Colonic mucosa (tissue), 4 donors: ENCODE results near the gene ASTL. TPM values are rescaled to one million over a fixed set of nuclear protein-coding genes. Genes with fewer than 3 reads are reported as not detected.

ENCODE experiments used
- DNase-seq: peaks from one replicate; pipeline ENCODE4 v3.0.0-alpha.2; 2020
- H3K27ac ChIP-seq: fragments of 200-600 bp; one replicate; pipeline ENCODE4 v1.8.0; 2021
- H3K27me3 ChIP-seq: fragments of 200-600 bp; one replicate; pipeline ENCODE4 v1.8.0; 2021
- H3K36me3 ChIP-seq: fragments of 200-600 bp; one replicate; pipeline ENCODE4 v1.8.0; 2021
- H3K4me1 ChIP-seq: fragments of 200-600 bp; one replicate; pipeline ENCODE4 v1.8.0; 2021; ENCODE audit warnings: mild to moderate bottlenecking
- H3K4me3 ChIP-seq: fragments of 200-600 bp; one replicate; pipeline ENCODE4 v1.8.0; 2021
- H3K9ac ChIP-seq, 2 donors: one replicate each; pipeline ENCODE4 v1.7.0; 2013; ENCODE audit warnings: control low read depth in 2 of 2, low read depth in 2 of 2, low read length in 2 of 2
- H3K9me3 ChIP-seq: fragments of 200-600 bp; one replicate; pipeline ENCODE4 v1.8.0; 2021
- CTCF ChIP-seq: fragments of 200-600 bp; IDR thresholded peaks from one replicate; pipeline ENCODE4 v1.8.0; 2022; ENCODE audit warnings: antibody characterized with exemption, mild to moderate bottlenecking
- intact Hi-C: fragments of 100-400 bp; cut with DNase I; formaldehyde crosslinking; loops from one replicate; pipeline ENCODE4 v1.14.1; 2022
- total RNA-seq, 2 donors: library from RNA; stranded (reverse); fragmentation: NEBNext Ultra II Directional in 1 of 2; extraction: Animal tissue kit (Norgen Biotek cat#: 25700) in 1 of 2; gene quantifications; one replicate each; pipeline ENCODE4 v1.2.1, GENCODE V29; 2021
- donor health status: healthy.
- donor health status: DM: no; HTN: no; CAD: no.
- donor health status: DM: no; HTN: no; CAD: no.

The ASTL gene
- total RNA-seq, 2 donors from 2014 or later = 0.82 TPM; not detected in 1

DNA sequence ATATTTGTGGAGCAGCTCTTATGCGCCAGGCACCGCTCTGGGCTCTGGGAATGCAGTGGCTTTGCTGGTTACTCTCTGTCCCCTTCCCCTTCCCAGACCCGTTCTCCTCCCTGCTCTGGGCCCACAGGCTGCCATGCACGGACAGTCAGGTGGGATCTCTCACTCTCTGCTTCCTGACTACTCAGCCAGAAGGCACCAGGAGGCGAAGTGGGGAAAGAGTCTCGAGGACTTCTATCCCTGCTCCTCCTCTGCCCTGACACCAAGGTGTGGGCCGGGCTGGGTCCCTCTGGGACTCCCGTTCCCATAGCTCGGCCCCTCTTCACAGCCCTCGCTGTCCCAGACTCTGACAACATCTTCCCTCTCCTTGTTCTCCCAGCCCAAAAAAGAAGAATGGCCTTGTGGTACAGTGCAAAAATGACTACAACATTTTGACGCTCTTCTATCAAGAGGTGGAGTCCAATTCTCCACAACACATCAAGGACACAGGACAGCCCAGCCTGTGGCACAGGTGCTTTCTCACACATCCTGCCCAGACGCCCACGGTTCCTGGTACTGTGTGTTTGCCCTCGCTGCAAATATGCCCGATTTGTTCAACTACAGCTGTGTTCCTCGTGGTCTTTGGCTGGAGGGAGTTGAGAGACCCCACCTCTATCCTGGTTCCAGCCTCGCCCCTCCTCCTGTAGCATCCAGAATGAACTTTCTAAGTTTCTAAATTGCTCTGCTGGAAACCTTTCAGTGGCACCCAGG is 21.0 kb upstream of the ASTL start:
- Histone ChIP-seq H3K27ac (no peak overlapping the region), H3K27me3 (no peaks in the 10 kb centered on the region), H3K4me1 (no peaks in the 10 kb centered on the region), H3K9me3 (no peaks in the 10 kb centered on the region), H3K4me3 (no peak overlapping the region), H3K36me3 (no peaks in the 10 kb centered on the region), H3K9ac (no peak overlapping the region)
- no peak for TF ChIP-seq CTCF
- no peak for DNase-seq
- intact Hi-C loops = no loop called here

- Histone ChIP-seq H3K9ac (no peak overlapping the region), H3K4me1 (no peaks in the 10 kb centered on the region), H3K36me3 (no peaks in the 10 kb centered on the region), H3K27ac (no peak overlapping the region), H3K27me3 (no peaks in the 10 kb centered on the region), H3K4me3 (no peak overlapping the region), H3K9me3 (no peaks in the 10 kb centered on the region)
- no peak for TF ChIP-seq CTCF
- intact Hi-C loops = no loop called here
- DNase-seq = no peak
Observed at GRCh38 chr2:96158554-96158940, 20.2 kb upstream of the ASTL start.

DNA sequence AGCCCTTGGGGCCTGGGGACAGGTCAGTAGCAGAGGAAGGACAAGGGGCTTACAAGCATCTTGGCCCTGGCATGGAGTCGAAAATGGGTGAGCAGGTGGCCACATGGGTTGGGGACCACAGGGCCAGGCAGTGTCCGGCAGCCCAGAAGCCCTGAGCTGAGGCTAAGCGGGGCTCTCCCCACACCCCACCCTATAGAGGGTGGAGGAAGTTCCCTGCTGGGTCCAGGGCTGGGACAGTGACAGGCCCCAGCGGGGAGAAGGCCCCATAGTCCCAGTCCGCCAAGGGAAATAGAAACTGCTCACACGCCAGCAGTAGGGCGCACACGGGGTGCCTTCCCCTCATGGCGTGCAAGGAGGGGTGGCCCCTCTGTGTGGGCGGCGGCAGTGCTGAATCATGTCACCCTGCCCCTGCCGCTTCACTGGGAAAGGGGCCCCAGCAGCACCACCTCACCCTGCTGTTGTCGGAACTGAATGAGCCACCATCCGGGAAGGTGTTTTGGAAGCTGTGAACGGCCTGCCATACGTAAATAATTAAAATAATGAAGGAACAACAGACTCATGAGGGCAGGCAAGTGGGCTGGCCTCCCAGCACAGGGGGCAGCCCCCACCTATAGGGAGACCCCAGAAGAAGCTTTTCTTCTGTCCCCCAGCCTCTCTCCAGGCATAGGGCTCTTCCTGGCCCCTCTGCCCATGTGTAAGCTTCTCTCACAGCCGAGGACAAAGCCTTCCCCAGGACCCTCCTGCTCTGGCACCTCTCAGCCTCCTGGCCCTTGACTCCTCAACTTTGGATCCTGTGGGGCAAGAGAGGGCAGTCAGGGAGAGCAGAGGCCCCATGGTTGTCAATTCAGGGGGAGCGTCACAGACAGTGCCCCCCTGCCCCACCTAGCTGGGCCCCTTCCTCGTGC is 19.6 kb upstream of the ASTL start:
- H3K9ac ChIP-seq = no peak overlapping the region
- TF ChIP-seq CTCF = no peak
- intact Hi-C loops = no loop called here
- no peaks in the 10 kb centered on the region for H3K4me1 ChIP-seq
- H3K36me3 ChIP-seq = no peaks in the 10 kb centered on the region
- H3K27me3 ChIP-seq = no peaks in the 10 kb centered on the region
- H3K9me3 ChIP-seq = no peaks in the 10 kb centered on the region
- no peak for DNase-seq
- no peak overlapping the region for H3K4me3 ChIP-seq
- H3K27ac ChIP-seq = no peak overlapping the region

- Histone ChIP-seq H3K27ac (no peak overlapping the region), H3K27me3 (no peaks in the 10 kb centered on the region), H3K4me3 (no peak overlapping the region), H3K4me1 (no peaks in the 10 kb centered on the region), H3K36me3 (no peaks in the 10 kb centered on the region), H3K9me3 (no peaks in the 10 kb centered on the region), H3K9ac (no peak overlapping the region)
- no peak for DNase-seq
- intact Hi-C loops = no loop called here
- TF ChIP-seq CTCF = no peak
Observed at GRCh38 chr2:96156926-96157648, 18.8 kb upstream of the ASTL start.

DNA sequence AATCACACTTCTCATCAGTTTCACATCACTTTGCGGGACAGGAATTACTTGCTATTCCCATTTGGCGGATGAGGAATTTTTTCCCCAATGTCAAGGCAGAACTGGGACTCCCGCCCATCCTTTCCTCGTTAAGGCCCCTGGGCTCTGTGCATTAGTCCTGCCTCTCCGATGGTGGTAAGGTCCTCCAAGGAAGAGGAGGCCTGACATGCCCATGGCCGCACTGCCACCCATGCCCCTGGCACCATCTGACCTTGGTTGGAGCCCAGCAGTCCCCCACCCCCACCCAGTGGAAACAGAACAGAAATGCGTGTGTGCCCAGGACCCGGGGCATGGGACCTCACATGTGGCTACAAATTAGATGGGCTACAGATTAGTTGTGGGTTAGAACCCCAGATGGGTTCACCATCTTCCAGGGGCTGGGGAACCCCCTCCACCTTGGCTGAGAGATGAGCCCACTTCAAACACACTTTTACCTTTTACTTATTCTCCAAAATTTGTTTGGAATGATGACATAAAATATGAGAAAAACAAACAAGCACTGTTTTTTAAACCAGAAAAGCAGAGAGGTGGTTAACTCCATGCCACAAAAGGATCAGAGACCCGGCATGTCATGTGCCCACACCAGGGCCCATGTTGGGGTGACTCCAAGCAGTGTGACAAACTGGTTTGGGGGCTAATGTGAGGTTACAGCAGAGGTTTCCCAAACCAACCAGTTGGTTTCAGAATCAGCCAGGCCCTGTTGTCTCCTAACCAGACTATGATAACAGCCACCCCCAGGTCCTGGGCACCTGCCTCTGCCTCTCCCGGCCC is 17.9 kb upstream of the ASTL start:
- H3K4me3 ChIP-seq = no peak overlapping the region
- H3K9ac ChIP-seq = no peak overlapping the region
- no peak overlapping the region for H3K27ac ChIP-seq
- intact Hi-C loops = no loop called here
- H3K27me3 ChIP-seq = no peaks in the 10 kb centered on the region
- no peak for DNase-seq
- no peaks in the 10 kb centered on the region for H3K4me1 ChIP-seq
- no peaks in the 10 kb centered on the region for H3K36me3 ChIP-seq
- TF ChIP-seq CTCF = no peak
- H3K9me3 ChIP-seq = no peaks in the 10 kb centered on the region
